ENCODE measurements around the gene OR14C36. TPM values are rescaled to one million over a fixed set of nuclear protein-coding genes. Genes with fewer than 3 reads are reported as not detected.

OR14C36 gene
- polyA plus RNA-seq, 1 of the 3 experiments (the other 2 are of a cell fraction): not detected

GRCh38 chr1:248375446-248375845 lies 26.9 kb downstream of the OR14C36 start, which contains the start of gene OR2T6:
TSS of gene OR2T6 (plus strand) at chr1:248375746. CDS start at chr1:248387609, 11,863 bp downstream.
- H2AFZ ChIP-seq (ENCODE audit: low read depth): no peak within 1 kb of the TSS
- no peaks in the 10 kb centered on the region for H3K79me2 ChIP-seq (ENCODE audit: insufficient read depth)
- no peak within 1 kb of the TSS for H3K4me3 ChIP-seq (ENCODE audit: low read depth in 2 of 2, low read length in 1 of 2)
- no peaks in the 10 kb centered on the region for H4K20me1 ChIP-seq (ENCODE audit: insufficient read depth)
- H3K9ac ChIP-seq: no peak within 1 kb of the TSS
- ChIA-PET CTCF (no interaction called here), POLR2A (no interaction called here)
- H3K27ac ChIP-seq (ENCODE audit: low read depth in 2 of 2, low read length in 1 of 2): no peak within 1 kb of the TSS
- H3K36me3 ChIP-seq (replicated peaks in 1 of 2; ENCODE audit: control insufficient read depth in 1 of 2, insufficient read depth in 2 of 2, low read length in 1 of 2): no peaks in the 10 kb centered on the region
- H3K27me3 ChIP-seq (ENCODE audit: insufficient read depth): no peaks in the 10 kb centered on the region
- DNase-seq: no peak
- H3K4me1 ChIP-seq (ENCODE audit: control insufficient read depth in 1 of 2, insufficient read depth in 2 of 2, low read depth in 1 of 2, low read length in 1 of 2): no peaks in the 10 kb centered on the region; a peak in 1 of 4 replicates
- no peaks in the 10 kb centered on the region for H3K9me2 ChIP-seq
- H3K9me3 ChIP-seq: no peaks in the 10 kb centered on the region
- no peaks in the 10 kb centered on the region for H3F3A ChIP-seq (replicated peaks; ENCODE audit: insufficient read depth)
- H3K4me2 ChIP-seq: no peak within 1 kb of the TSS
- TF ChIP-seq GATA2 (CRISPR knock-in tag; IDR thresholded peaks at IDR 0.05) (no peak), MXI1 (IDR thresholded peaks at IDR 0.05; ENCODE audit: low read depth, low read length) (no peak), EZH2phosphoT487 (IDR thresholded peaks at IDR 0.05; ENCODE audit: borderline replicate concordance, low read depth) (no peak), RFX5 (IDR thresholded peaks at IDR 0.05; ENCODE audit: low read length) (no peak), TEAD4 (IDR thresholded peaks at IDR 0.05; ENCODE audit: borderline replicate concordance, insufficient read depth) (no peak), USF1 (IDR thresholded peaks at IDR 0.05; ENCODE audit: borderline replicate concordance, low read depth) (no peak), REST (IDR thresholded peaks at IDR 0.05; ENCODE audit: low read depth, low read length) (no peak), MEF2A (IDR thresholded peaks at IDR 0.05; ENCODE audit: borderline replicate concordance, low read depth) (no peak), FOSL2 (IDR thresholded peaks at IDR 0.05; ENCODE audit: borderline replicate concordance, low read depth) (no peak), NFIC (IDR thresholded peaks at IDR 0.05; ENCODE audit: borderline replicate concordance) (no peak), FOXM1 (IDR thresholded peaks at IDR 0.05; ENCODE audit: low read depth) (no peak), CHD2 (IDR thresholded peaks at IDR 0.05; ENCODE audit: low read length, partially characterized antibody) (no peak), RXRA (IDR thresholded peaks at IDR 0.05; ENCODE audit: borderline replicate concordance, low read depth) (no peak), RAD21 (IDR thresholded peaks at IDR 0.05; ENCODE audit: low read length) (no peak), PBX3 (IDR thresholded peaks at IDR 0.05) (no peak), POLR2AphosphoS5 (IDR thresholded peaks at IDR 0.05; ENCODE audit: low read depth, low read length) (no peak), NRF1 (IDR thresholded peaks at IDR 0.05; ENCODE audit: low read depth, low read length) (no peak), ELF1 (IDR thresholded peaks at IDR 0.05) (no peak)
